Stimulated activated CD8-positive, alpha-beta memory T cell treated with anti-CD3 and anti-CD28 coated beads, Interleukin-7, amount 100 ng/mL, for 24 hours (primary cell): ENCODE measurements around the gene GAB3.

Source experiments
- DNase-seq: peaks from one replicate; pipeline ENCODE4 v3.0.0-alpha.2; 2020; ENCODE audit warnings: low read depth

GAB3 gene

DNA sequence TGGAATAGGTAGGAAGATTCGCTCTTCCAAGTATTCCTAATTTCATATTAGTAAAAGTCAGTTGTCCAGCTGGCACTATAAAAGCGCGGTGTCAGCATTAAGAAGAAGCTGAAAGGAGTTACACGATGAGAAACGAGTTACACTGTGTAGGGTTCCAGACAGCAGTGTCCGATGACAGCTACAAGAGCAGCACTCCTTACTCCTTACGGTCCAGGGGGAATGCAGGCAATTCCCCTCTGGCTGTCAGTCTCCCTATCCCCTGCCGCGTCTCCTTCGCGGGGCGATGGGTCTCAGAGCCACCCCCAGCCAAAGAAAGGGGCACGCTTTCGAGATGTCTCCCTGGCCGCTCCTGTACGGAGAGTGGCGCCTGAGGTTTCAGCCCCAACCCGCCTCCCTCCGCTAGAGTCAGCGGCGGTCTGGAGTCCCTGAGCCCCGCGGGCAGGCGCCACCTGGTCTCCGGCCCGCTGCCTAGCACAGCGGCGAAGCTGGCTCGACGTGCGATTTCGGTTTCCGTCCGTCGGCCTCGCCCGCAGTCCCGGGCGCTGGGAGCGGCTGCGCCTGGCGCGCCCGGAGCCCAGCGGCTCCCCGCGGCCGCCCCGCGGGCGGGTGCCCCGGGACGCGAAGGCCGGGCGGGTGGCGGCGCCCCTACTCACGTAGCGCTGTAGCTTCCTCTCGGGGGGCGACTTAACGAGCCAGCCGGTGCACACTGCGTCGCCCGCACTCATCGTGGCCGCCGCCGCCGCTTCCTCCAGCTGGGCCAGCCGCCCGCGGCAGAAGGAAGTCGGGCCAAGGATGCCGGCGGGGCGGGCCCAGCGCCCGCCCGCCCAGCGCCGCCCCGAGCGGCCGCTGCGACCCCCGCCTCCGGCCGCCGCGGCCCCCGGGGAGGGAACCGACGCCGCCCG lies at the start of gene GAB3:
Gene GAB3 (minus strand): TSS at position 777 of the 902 bp plus-strand sequence. CDS start 52 bp downstream, at position 725.
- no peak for DNase-seq

- no peak for DNase-seq
These were observed 48.9 kb upstream of the GAB3 start for GRCh38 chrX:154799556-154800348.

DNA sequence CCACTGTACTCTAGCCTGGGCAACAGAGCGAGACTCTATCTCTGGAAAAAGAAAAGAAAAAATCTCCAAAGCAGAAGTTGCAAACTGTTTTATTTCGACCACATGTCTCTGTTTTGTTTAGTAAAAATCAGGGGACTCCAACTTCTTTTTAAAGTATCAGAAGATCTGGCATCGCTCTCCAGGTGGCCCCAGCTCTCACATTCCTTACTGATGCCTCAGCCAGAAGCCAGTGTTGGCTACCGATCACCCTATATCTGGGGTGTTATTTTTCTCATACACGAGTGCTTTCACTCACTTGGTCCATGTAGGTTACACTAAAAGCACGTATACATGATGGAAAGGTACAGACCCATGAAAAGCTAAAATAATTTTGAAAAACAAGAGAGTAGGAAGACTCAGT lies 46.1 kb upstream of the GAB3 start:
- DNase-seq: no peak

GRCh38 chrX:154795016-154795415 lies 44.1 kb upstream of the GAB3 start:
- DNase-seq: no peak

DNA sequence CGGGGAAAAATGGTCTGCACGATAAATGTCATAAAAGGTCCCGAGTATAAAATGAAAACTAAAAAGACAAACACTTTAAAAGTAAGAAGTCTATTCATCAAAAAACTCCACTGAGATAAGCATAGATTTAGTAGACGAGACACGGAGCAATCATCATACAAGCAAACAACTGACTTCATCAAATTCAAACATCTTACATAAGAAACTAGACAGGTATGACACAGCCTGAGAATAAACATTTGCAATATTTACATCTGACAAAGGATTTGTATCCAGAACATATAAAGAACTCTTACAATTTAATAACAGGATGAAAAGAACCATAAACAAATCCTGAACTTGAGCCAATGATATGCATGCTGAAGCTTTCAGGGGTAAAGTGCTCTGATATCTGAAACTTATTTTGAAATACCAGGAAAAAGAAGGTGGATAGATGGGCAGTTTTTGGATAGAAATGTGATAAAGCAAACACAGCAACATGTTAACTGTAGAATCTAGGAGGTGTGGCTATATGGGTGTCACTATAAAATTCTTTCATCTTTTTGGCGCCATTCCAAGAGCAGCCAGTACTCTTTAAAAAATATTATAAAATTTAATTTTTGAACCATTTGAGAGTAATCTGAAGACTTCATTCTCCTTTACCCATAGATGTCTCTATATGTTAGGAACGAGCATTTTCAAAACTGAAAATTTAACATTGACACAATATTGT lies 42.4 kb upstream of the GAB3 start:
- DNase-seq: no peak

GRCh38 chrX:154791939-154792338 lies 41.1 kb upstream of the GAB3 start:
- DNase-seq: no peak

GRCh38 chrX:154791467-154791866 lies 40.6 kb upstream of the GAB3 start:
- no peak for DNase-seq

- no peak for DNase-seq
These were observed 34.8 kb upstream of the GAB3 start for GRCh38 chrX:154785716-154786115.

DNA sequence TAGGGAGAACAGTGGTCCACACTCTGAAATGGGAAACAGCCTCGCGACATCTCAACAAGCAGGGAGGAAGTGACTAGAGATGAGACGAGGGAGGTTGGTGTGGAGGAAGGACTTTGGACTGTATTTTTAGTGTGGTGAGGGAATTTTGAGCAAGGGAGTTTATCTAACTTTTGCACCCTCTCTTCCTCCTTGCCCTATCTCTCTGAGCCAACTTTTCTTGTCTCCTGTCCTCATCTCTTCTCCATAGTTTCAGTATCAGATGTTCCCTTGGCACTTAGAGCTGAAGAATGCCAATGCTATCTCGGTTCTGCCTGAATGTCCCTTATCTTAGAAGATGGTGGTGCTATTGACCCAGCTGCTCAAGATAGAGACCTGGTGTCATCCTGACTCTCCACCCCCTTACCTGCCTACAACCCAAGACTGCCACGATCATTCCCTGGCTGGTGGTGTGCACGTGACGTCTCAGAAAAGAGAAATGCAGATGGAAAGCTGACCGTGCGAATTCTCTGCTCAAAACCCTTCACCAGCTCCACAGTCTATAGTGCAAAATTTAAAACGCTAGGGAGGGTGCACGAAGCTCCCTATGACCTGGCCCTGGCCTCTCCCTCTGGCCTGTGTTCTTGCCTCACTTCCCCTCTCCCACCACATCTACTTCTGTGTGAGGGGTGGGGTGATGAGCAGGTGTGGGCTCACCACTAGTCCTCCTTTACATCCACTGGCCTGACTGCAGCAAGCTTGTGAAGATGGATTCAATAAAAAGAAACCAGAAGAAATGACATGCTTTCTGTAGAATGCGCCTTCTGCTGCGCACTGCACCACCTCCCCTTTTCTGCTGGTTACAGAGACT lies 33.5 kb upstream of the GAB3 start:
- DNase-seq: no peak

DNA sequence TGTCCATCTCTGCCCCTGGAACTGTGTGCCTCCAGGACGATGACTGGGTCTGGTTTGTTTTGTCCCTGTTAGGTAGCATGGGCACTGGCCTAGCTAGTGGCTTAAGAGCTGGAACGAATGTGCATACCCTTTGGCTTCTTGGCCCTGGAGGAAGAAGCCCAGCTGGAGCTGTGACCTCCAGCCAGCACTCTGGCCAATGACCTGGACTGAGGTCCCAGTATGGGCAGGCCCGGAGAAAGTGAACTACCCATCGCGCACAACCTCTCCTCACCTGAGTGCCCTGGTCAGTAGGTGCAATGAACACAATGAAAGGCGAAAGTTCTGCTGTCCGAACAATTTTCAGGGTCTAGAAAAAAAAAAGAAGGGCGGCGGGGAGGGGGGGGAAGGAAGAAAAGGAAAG lies 30.1 kb upstream of the GAB3 start:
- no peak for DNase-seq

DNA sequence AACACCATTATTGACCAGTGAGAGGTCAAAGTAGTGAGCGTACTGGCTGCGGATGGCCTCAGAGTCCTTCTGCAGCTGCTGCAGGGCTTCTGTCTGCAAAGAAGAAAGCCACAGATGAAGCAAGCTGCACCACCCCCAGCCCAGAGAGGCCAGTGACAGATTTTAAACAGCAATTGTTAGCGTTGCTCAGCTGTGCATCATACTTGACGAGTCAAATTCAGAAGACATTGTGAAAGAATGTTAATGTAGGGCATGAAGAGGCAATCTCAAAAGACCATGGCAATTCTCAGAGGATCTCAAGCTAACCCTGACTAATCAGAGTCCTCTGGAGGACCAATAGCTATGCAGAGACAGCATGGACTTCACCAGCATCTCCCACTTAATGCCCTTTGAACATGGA lies 28.4 kb upstream of the GAB3 start:
- no peak for DNase-seq

DNA sequence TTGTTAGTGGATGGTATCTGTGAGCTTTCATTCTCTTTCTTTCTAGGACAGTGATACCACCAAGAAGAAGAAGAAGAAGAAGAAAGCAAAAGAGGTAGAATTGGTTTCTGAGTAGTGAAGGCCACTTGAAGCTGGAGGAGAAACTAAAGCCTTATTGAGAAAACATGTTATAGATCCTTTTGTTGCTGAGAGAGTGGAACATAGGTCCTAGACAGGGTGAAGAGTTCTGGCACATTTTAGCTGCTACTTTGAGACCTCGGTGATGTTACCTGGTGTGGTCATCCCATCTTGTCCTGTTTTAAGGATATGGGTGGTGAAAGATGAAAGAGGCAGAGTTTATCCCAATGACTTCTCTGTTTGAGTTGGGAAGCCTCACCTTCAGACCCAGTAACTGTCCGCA lies 25.9 kb upstream of the GAB3 start:
- DNase-seq: no peak

DNA sequence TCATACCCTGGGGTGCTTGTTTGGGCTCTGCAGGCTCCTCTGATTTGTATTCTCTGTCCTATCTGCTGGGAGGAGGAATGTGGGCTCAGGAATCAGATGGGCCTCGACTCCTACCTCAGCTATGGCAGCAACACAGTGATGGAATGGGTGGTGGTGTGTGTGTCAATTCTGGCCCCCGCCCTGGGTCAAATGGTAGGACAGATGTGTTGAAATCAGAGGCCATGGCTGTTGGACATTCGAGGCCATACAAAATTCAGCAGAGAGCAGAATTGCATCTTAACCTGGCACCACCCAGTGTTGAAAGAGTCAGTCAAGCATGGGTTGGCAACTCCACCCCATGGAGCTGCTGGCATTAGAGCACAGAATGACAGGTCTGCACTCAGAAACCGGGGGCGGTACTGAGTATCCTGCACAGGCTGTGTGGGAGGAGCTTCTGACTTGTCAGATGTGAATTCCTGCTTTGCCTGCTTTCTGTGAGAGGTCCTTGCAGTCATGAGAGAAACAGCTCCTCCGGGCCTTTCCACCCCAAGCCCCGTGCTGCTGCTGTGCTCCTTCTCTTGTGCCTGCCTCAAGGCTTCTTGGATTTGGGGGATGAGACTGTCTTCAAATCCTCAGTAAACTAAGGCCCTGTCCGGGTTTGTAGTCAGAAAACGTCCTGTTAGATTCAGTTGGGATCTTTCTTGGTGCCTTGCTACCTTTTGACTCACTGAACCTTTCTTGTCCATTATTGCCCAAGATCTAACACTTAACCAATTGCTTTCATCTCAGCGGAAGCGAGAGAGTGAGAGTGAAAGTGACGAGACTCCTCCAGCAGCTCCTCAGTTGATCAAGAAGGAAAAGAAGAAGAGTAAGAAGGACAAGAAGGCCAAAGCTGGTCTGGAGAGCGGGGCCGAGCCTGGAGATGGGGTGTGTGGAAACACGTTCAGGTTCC lies 24.8 kb upstream of the GAB3 start:
- no peak for DNase-seq

DNA sequence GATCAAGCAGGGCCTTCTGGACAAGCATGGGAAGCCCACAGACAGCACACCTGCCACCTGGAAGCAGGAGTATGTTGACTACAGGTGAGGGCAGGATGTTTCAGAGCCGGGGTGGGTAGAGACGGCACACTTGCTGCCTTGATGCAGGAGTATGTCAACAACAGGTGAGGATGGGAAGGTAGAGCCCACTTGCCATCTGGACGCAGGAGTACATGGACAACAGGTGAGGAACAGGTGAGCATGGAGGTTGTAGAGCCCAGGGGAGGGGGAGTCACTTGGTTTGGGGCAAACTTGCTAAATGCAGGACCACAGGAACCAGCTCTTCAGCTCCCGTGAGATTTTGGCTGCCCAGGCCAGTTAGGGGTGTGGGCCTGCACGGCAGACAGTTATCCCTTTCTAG lies 23.7 kb upstream of the GAB3 start:
- DNase-seq: no peak

DNA sequence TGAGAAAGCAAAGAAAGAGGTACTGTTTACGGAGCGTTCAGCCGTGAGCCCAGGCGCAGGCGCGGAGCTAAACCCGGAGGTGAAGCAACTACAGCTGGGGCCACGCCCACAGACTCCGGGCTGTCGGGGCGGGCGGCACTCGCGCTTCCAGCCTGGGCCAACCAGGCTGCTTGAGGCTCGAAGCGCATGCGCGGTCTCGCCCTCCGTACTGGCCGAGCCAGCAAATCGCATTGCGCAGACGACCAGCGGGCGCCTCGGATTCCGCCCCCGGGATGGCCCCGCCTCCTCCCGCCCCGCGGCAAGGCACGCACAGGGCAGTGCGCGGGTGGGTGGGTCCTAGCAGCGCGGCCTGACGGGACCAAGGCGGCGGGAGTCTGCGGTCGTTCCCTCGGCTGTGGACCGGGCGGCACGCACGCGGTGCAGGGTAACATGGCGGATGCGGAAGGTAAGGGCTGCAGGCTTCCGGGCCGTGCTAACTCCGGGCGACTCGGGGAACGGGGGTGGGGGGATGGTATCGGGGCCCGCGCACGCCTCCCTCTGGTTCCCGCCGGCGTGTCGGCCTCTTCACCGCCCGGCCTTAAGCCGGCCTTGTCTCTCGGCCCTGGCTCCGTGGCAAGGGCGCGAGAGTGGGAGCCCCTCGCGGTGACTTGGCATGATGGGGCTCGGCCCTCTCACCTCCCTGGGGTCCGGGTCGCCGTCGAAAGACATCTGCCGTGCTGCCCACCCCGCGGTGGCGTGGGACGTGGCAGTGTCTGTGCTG lies 11.8 kb upstream of the GAB3 start, which contains the start of gene DKC1:
Gene DKC1 (plus strand): TSS at position 328 of the 760 bp plus-strand sequence. CDS start 102 bp downstream, at position 430.
- peak; percentile 83 for DNase-seq

DNA sequence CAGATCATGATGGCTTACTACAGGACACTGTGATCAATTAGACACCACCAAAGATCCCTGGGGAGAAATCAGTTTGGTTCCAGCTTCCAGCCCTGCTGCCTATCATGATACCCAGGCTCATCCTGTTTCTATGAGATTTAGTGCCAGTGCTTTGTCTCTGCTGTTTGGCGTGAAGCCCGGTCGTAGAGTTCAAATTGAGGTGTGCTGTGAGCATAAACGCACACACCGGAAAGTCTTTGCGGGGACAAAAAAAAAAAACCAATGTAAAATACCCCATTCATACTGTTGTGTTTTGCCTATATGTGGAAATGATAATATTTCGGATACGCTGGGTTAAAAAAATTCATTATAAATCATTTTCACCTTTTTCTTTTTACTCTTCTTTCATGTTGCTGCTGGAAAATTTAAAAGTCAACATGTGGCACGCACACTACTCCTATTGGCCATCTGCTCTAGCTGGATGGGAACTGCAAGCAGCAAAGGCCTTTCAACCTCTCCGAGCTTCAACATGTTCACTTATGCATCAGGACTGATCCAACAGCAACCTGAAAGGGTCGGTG lies 11.2 kb upstream of the GAB3 start:
- DNase-seq: no peak

- no peak for DNase-seq
These were observed 7.8 kb upstream of the GAB3 start for GRCh38 chrX:154758696-154759095.

- no peak for DNase-seq
These were observed 893 bp upstream of the GAB3 start for GRCh38 chrX:154751669-154752271.

- DNase-seq: no peak
These were observed 359 bp upstream of the GAB3 start for GRCh38 chrX:154751203-154751668.
